Activated CD4-positive, alpha-beta T cell treated with anti-CD3 and anti-CD28 coated beads for 48 hours (primary cell): Measurements from ENCODE around the gene MRTO4.
"Not testable (repeated sequence)": the region's sequence is repeated elsewhere in the genome, so short reads cannot be mapped to it uniquely, and the experiment has no call there.

Experiments
- DNase-seq: peaks from one replicate; pipeline ENCODE4 v3.0.0-alpha.2; 2020

MRTO4 gene

GRCh38 chr1:19273106-19273843 is 21.7 kb downstream of the MRTO4 start:
- DNase-seq, result no peak

DNA sequence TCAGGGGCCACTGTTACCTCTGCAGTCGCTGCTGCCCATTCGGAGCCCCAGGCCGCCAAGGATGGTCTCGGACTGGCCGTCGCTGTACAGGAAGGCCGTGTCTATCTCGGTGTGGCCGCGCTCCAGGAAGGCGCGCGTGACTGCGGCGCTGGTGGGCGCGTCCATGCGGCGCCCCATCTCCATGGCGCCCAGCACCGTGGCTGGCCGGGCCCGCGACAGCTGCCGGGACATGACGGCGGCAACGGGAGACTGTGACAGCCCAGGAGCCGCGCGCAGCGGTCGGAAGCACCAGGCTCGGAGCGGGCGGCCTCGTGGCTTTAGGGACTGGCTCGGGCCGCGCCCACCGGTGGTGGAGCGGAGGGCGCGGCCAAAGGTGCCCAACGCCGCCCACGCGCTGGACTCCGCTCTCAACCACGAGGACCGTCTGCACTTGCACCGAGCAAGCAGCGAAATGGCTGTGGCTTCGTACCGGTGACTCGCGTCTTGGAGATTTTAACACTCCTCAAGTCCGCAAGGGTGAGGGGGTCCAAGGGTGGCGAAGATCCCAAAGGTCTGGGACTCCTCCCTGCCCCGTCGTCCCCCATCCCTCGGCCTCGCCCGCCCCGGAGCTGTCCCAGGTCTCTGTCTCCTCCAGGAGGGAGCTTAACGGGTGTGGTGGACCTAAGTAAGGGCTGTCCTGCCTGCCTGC is 22.4 kb downstream of the MRTO4 start:
- not testable (repeated sequence) for DNase-seq

GRCh38 chr1:19274636-19275035 is 23.0 kb downstream of the MRTO4 start:
- no peak for DNase-seq

DNA sequence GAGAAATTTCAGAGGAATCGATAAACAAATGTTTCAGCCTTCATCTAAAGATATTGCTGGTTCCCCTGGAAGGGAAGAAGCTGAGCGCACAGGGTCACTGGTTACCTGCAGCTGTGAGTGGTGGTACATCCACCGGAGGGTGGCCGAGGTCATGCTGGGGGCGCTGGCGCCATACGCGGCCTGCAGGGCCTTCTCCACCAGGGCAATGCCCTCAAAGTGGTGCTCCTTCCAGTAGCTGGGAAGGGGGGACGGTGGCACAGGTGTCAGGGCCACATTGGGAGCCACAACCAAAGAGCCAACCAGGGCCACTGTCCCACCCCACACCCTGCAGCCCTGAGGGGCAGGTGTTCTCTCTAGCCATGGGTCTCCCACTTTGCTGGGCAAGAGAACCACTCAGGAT is 32.3 kb downstream of the MRTO4 start:
- no peak for DNase-seq

DNA sequence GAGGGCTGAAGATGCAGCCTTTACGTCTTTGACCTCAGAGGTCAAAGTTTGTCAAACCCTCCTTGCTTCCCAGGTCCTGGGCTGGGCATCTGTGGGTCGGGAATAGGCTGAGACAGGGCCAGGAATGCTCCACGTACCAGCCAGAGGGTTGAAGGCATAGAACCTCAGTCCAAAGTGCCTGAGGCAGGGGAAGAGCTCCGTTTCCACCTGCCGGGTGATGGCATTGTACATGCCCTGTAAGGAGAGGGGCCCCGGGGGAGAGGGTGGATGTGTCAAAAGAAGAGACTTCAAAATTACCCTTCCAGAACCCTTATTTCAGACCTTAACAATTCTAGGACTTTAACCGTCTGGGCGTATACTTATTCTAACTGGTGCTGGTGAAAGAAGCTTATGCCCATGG is 33.3 kb downstream of the MRTO4 start:
- DNase-seq, result no peak

DNA sequence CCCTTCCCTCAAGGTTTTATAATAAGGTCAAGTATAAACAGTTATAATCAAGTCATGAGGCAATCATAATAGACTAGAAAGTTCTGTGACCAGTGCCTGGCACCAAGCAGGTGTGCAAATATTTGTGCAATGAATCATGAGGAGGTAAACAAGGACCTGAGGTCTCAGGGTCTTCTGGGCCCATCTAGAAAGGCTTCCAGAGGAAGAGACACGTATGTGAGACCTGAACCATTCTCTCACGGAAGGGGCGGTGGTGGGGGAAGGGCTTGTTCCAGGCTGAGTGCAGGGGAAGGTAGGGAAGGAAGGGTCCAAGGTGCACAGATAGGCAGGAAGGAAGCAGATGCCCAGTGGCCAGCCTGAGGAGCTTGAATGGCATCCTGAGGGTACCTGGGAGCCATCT is 33.8 kb downstream of the MRTO4 start:
- not testable (repeated sequence) for DNase-seq

DNA sequence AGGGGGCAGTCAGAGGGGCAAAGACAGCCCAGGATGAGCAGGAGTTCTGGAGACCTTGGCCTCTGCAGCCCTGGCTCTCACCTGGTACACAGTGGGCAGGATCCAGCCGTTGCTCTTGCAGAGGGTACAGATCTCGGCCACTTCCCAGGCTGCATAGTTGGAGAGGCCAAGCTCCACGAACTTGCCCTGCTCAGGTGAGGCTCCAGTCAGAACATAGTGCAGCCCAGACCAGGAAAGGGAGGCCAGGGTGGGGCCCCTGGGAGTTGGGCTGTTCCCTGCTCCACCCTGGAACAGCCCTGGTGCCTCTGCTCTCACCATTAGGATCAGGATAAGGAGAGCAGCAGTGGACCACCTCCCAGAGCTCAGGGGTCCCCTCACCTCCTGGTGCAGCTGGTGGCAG is 34.2 kb downstream of the MRTO4 start:
- DNase-seq, result not testable (repeated sequence)

- no peak for DNase-seq
Measured at GRCh38 chr1:19287436-19288185, 36.0 kb downstream of the MRTO4 start.

- DNase-seq, result peak; percentile 81
Measured at GRCh38 chr1:19288324-19289241, 37.0 kb downstream of the MRTO4 start, which contains the start of gene AKR7A3. AKR7A3 (minus strand) TSS chr1:19288770; CDS start chr1:19288709, 61 bp downstream.

- DNase-seq, result no peak
Measured at GRCh38 chr1:19289244-19289643, 37.6 kb downstream of the MRTO4 start.

DNA sequence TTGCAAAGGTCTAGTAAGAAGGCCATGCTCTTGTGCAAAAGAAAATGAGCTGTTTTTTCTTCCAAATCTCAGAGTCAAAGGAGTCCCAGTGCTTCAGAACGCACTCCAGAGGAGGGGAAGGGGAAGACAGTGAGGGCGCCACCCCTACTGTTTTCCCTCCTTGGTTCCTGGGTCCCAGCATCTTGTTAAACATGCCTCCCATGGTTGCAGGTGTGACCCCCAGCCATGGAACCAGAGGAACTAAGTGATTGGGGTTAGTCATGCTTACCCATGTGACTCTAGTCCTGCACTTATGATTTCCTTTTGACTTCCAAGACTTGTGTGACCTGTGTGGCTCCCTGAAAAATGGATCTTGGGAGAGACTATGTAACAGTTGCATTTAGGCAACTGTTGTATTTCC is 43.0 kb downstream of the MRTO4 start:
- DNase-seq, result no peak

DNA sequence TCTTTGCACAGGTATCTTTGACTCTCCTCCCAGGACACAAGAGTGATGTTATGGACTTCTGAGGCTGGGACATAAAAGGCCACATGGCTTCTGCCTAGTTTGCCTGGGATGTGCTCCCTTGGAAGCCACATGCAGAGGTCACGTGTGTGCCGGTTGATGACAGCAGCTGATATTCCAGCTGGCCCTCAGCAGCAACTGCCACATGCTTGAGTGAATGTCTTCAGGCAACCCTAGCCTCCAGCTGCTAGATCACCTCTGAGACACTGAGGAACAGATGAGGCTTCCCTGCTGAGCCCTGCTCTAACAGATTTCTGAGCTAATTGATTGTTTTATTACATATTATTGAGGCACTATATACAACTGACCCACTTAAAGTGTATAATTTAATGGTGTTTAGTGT is 48.6 kb downstream of the MRTO4 start:
- no peak for DNase-seq

DNA sequence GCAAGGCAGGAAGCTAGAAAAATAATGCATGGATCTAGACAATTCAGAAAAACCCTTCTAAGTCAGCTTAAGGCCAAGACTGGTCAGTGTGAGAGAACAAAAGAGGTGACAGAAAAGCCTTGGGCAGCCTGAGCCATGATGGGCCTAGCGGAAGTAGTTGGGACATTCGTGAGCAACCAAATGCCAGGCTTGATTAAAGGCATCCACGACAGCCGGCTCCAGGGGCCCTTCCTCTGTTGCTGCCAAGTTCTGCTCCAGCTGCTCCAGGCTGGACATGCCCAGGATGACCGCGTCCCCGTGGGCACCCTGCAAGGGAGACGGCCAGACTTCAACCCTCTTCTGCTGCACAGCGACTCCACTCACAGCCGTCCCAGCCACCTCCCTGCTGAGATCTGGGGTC is 52.5 kb downstream of the MRTO4 start:
- not testable (repeated sequence) for DNase-seq

GRCh38 chr1:19305880-19306279 is 54.3 kb downstream of the MRTO4 start:
- no peak for DNase-seq

DNA sequence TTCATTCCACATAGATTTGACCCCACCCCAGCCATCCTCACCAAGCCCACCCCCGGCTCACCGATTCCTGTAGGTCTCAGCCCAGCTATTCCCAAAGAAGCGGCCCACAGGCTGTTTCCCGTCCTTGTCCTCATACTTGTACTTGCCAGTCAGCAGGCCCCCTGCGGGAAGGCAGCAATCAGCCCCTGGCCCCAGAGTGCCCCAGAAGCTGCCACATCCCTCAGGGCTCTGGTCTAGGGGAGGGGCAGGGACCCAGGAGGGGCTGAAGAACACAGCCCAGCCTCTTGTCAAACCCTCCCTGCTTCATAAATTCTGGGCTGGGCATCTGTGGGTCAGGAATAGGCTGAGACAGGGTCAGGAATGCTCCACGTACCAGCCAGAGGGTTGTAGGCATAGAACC is 55.3 kb downstream of the MRTO4 start:
- no peak for DNase-seq

- no peak for DNase-seq
Measured at GRCh38 chr1:19307794-19308508, 56.3 kb downstream of the MRTO4 start.

DNA sequence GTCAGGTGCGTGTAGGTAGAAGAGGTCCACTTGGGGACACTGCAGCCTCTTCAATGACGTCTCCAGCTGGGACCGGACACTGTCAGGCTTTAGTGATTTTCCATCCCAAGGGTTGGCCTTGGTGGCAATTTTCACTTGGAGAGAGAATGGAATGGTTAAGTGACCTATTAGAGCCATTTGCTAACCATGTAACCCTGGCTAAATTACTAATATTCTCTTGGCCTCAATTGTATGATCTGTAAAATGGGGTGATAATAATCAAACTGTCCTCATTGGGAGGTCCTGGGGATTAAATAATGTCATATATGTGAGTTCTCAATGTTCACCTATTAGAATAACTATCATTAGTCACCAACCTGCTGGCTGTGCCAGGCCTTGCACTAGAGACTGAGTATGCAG is 56.9 kb downstream of the MRTO4 start:
- no peak for DNase-seq

GRCh38 chr1:19309123-19309813 is 57.7 kb downstream of the MRTO4 start:
- DNase-seq, result no peak
